Adrenal gland (tissue), 12 donors: Measurements from ENCODE around the gene WHRN. TPM values are rescaled to one million over a fixed set of nuclear protein-coding genes. Genes with fewer than 3 reads are reported as not detected.

Source experiments
- DNase-seq, 7 donors: peaks; one replicate each; pipeline ENCODE4 v3.0.0-alpha.2; 2019 to 2020
- H3K27ac ChIP-seq, 5 donors: fragments of 200-600 bp; sonication (generic) in 4 of 5; 1 replicate in 3 of 5; 2 replicates in 2 of 5; pipeline versions ENCODE4 v1.5.1 to v1.8.0; 2016 to 2020; ENCODE audit warnings: mild to moderate bottlenecking in 1 of 5
- H3K27me3 ChIP-seq: fragments of 200-600 bp; 2 replicates; pipeline ENCODE4 v1.8.0; 2021
- H3K36me3 ChIP-seq, 2 donors: fragments of 200-600 bp; replicated peaks in 1 of 2; 1 replicate in 1 of 2; 2 replicates in 1 of 2; pipeline versions ENCODE4 v1.5.1 to v1.8.0; 2018 to 2022
- H3K4me1 ChIP-seq, 2 donors: fragments of 200-600 bp; replicated peaks in 1 of 2; 1 replicate in 1 of 2; 2 replicates in 1 of 2; pipeline versions ENCODE4 v1.5.1 to v1.8.0; 2018 to 2021
- H3K4me3 ChIP-seq, 4 donors: fragments of 200-600 bp; sonication (generic) in 3 of 4; one replicate each; pipeline ENCODE4 v1.5.1; 2016 to 2018
- H3K9me3 ChIP-seq, 3 donors: fragments of 200-600 bp; sonication (generic) in 1 of 3; replicated peaks in 1 of 3; 1 replicate in 2 of 3; 2 replicates in 1 of 3; pipeline versions ENCODE4 v1.5.1 to v1.8.0; 2016 to 2021
- POLR2A ChIP-seq, 2 donors: fragments of 450-650 bp; IDR thresholded peaks; one replicate each; pipeline ENCODE4 v1.6.1; 2017; ENCODE audit warnings: antibody characterized with exemption in 2 of 2, mild to moderate bottlenecking in 2 of 2, moderate library complexity in 1 of 2
- WGBS, 4 donors: extraction: QIAGEN DNeasy Blood & Tissue Kit in 2 of 4; methylation state at CpG; one replicate each; pipeline versions ENCODE4 v1.1.5 to v1.1.7; 2013 to 2017; 5-methylcytosine and 5-hydroxymethylcytosine counted together
- intact Hi-C, 2 donors: fragments of 100-400 bp; cut with DNase I; formaldehyde crosslinking; loops; one replicate each; pipeline versions ENCODE4 v1.14.1 to v1.15.0; 2022 to 2023
- polyA plus RNA-seq, 3 donors: library from polyadenylated mRNA; stranded (reverse); fragments of 200-250 nt in 2 of 3; fragments of 350-450 nt in 1 of 3; fragmentation: Illumina TruSeq in 1 of 3; extraction: RNeasy Lipid Tissue Mini Kit (QIAGEN cat#74804) in 1 of 3; gene quantifications; one replicate each; pipeline ENCODE4 v1.2.3, GENCODE V29; 2013 to 2014
- total RNA-seq, 9 donors: library from RNA; depleted of rRNA in 4 of 9; stranded (reverse); fragments of >200 nt in 4 of 9; fragments of 120-200 nt in 1 of 9; fragmentation: NEBNext Ultra II Directional in 1 of 9; extraction: Animal tissue kit (Norgen Biotek cat#: 25700) in 1 of 9; gene quantifications; one replicate each; pipeline versions ENCODE4 v1.1.0 to v1.2.4, GENCODE V29; 2013 to 2023
- TF ChIP-seq, protein P1 (sequence below), 6 experiments: fragments of 450-650 bp in 4 of 6; fragments of 200-600 bp in 2 of 6; sonication (generic) in 1 of 6; IDR thresholded peaks; 1 replicate in 5 of 6; 2 replicates in 1 of 6; pipeline versions ENCODE4 v1.5.1 to v1.8.0; 2016 to 2021; ENCODE audit warnings: antibody characterized with exemption in 6 of 6, mild to moderate bottlenecking in 2 of 6, moderate library complexity in 1 of 6
- donor health status: healthy with polysubstance abuse.
- donor health status: Bipolar disorder and iron deficiency.
- donor health status: DM: yes; HTN: yes; CAD: no.
- donor health status: DM: no; HTN: no; CAD: no.
- donor health status: DM: no; HTN: no; CAD: no.
- donor health status: DM: yes; HTN: yes; CAD: no.

Gene WHRN
- total and polyA plus RNA-seq, 12 donors: 33.4 to 359 (median 96.4) TPM

DNA sequence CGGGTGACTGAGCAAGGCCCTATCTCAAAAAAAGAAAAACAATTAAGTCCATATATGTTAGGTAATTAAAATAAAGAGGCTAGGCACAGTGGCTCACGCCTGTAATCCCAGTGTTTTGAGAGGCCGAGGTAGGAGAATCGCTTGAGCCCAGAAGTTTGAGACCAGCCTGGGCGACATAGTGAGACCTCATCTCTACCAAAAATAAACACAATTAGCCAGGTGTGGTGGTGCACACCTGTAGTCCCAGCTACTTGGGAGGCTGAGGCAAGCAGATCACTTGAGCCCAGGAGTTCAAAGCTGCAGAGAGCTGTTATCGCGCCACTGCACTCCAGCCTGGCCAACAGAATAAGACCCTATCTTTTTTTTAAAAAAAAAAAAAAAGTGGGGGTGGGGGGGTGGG lies 12.3 kb downstream of the WHRN start:
- intact Hi-C loops: loop anchor here in 1 of 2 donors (5.0 kb wide), 1 partner anchor 159 kb away; no protein-coding TSS in a partner anchor
- 83 to 92% (median 89%) methylated on average over 7 of the region's 7 CpGs for WGBS, 4 donors

DNA sequence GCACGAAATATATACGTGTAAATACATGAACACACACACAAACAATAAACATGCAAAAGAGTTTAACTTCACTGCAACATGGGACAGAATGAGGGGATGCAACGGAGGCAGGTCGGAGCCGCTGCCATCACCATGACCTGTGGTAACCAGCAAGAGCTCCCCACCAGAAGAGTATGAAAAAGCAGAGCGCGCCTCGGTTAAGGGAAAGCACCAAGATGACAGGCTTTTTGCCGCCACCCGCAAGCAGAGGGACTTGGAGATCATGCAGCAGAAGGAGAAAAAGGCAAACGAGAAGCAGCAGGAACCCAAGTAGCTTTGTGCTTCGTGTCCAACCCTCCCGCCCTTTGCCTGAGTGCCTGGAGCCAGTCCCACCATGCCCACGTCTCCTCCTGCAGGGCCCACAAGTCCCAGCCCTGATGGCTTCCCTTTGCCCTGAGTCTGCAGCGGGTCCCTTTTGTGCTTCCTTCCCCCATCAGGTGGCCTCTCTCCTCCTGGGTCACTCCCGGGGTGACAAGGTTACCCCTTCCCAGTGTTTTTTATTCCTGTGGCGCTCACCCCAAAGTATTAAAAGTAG lies 13.8 kb downstream of the WHRN start:
- TF ChIP-seq POLR2A (IDR thresholded peaks at IDR 0.05): no peak
- TF ChIP-seq, protein P1, sequence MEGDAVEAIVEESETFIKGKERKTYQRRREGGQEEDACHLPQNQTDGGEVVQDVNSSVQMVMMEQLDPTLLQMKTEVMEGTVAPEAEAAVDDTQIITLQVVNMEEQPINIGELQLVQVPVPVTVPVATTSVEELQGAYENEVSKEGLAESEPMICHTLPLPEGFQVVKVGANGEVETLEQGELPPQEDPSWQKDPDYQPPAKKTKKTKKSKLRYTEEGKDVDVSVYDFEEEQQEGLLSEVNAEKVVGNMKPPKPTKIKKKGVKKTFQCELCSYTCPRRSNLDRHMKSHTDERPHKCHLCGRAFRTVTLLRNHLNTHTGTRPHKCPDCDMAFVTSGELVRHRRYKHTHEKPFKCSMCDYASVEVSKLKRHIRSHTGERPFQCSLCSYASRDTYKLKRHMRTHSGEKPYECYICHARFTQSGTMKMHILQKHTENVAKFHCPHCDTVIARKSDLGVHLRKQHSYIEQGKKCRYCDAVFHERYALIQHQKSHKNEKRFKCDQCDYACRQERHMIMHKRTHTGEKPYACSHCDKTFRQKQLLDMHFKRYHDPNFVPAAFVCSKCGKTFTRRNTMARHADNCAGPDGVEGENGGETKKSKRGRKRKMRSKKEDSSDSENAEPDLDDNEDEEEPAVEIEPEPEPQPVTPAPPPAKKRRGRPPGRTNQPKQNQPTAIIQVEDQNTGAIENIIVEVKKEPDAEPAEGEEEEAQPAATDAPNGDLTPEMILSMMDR (IDR thresholded peaks at IDR 0.05): no peak
- WGBS, 4 donors: 77 to 87% (median 80%) methylated on average over 17 of the region's 17 CpGs

More for the DNA sequence above, 12.3 kb downstream of the WHRN start:
- Histone ChIP-seq H3K4me1 (peaks cover 0 to 67% of the 10 kb centered on the region in 2 donors), H3K4me3 (no peak overlapping the region), H3K36me3 (no peaks in the 10 kb centered on the region), H3K9me3 (no peaks in the 10 kb centered on the region), H3K27ac (peak overlapping the region; percentile 15 to 89 (median 79)), H3K27me3 (no peaks in the 10 kb centered on the region)
- TF ChIP-seq, protein P1 (IDR thresholded peaks at IDR 0.05): no peak
- TF ChIP-seq POLR2A (IDR thresholded peaks at IDR 0.05): no peak
- no peak for DNase-seq

DNA sequence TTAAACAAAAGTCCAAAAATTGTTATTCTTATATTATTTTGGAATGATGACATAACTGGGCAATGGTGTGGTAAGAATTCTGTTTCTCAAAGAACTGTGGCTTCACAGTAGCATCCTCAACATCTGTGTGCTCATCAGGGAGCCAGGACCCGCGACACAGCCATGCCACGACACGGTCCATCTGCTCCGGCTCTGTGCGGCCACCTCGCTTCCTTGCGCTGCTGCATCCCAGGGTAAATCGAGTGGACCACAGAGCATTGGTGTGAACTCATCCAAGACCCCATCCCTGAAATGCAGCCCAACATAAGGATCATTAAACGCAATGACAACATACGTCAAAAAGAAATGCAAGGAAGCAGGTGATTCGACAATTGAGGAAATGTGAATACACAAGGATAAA lies 15.3 kb downstream of the WHRN start:
- Histone ChIP-seq H3K4me3 (no peak overlapping the region), H3K27ac (no peak overlapping the region), H3K4me1 (peaks cover 10 to 64% of the 10 kb centered on the region in 2 donors), H3K27me3 (no peaks in the 10 kb centered on the region), H3K36me3 (no peaks in the 10 kb centered on the region), H3K9me3 (no peaks in the 10 kb centered on the region)
- DNase-seq: no peak
- TF ChIP-seq, protein P1 (IDR thresholded peaks at IDR 0.05): no peak
- no peak for TF ChIP-seq POLR2A (IDR thresholded peaks at IDR 0.05)
- WGBS, 4 donors: 85 to 93% (median 92%) methylated on average over 12 of the region's 12 CpGs
- intact Hi-C loops: loop anchor here in 1 of 2 donors (5.0 kb wide), 1 partner anchor 162 kb away; no protein-coding TSS in a partner anchor

More for the DNA sequence above, 13.8 kb downstream of the WHRN start:
- Histone ChIP-seq H3K4me3 (no peak overlapping the region), H3K9me3 (no peaks in the 10 kb centered on the region), H3K27me3 (no peaks in the 10 kb centered on the region), H3K36me3 (no peaks in the 10 kb centered on the region), H3K27ac (peak overlapping the region in 2 of 5 donors; percentile 27 to 32), H3K4me1 (peaks cover 0 to 63% of the 10 kb centered on the region in 2 donors)
- no peak for DNase-seq
- intact Hi-C loops: loop anchor here in 1 of 2 donors (5.0 kb wide), 1 partner anchor 161 kb away; no protein-coding TSS in a partner anchor

DNA sequence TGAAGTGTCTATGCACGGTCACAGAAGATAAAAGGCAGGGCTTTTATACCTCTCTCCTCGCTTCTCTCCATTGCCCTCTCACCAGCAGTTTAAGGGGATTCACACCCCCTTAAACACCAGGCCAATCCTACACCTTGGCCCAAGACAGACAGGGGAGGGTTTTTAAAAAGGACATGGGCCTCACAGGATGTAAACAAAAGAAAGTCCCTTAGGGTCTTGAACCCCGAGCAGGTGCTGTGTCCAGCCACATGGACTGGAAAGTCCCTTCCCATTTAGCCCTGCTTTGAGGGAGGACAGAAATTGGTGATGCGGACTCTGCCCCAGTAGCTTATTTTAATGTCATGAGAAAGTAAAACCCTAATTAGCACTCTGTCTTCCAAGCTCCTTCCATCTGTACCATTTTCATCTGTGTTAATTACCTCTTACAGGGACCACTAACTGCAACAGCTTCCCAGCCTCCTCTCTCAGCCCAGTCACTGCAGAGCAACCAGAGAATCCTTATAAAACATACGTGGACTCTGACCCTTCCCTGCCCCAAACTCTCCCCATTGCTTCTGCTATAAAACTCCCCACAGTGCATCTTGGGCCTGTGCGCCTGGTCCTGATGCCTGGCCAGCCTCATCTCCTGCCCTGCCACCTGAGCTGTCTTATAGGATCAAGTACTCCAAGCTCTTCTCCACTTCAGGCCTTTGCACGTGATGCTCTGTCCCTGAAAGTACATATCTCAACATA lies 16.7 kb downstream of the WHRN start:
- peaks cover 19 to 64% of the 10 kb centered on the region in 2 donors for H3K4me1 ChIP-seq
- H3K4me3 ChIP-seq: no peak overlapping the region
- peak overlapping the region in 1 of 5 donors; percentile 45 for H3K27ac ChIP-seq
- TF ChIP-seq POLR2A (IDR thresholded peaks at IDR 0.05): no peak
- intact Hi-C loops: no loop called here
- H3K36me3 ChIP-seq: no peaks in the 10 kb centered on the region
- 72 to 85% (median 75%) methylated on average over 7 of the region's 7 CpGs for WGBS, 4 donors
- no peaks in the 10 kb centered on the region for H3K9me3 ChIP-seq
- no peaks in the 10 kb centered on the region for H3K27me3 ChIP-seq
- no peak for DNase-seq
